Measurements from ENCODE around the gene CDS2.

GRCh38 chr20:5128886-5129285 lies 2.1 kb downstream of the CDS2 start:
- TF ChIP-seq CTCF (IDR thresholded peaks at IDR 0.05; ENCODE audit: low read length) = no peak
- TF ChIP-seq EZH2 (IDR thresholded peaks at IDR 0.05; ENCODE audit: borderline replicate concordance, low read length) = no peak

All from OCI-LY1 (cell line).